Body of pancreas (tissue), 4 donors: ENCODE measurements around the gene BTBD9. TPM values are rescaled to one million over a fixed set of nuclear protein-coding genes. Genes with fewer than 3 reads are reported as not detected.

Experiments used
- ATAC-seq: fragments of 150-250 bp; one replicate; pipeline ENCODE4 v1.9.1; 2016
- DNase-seq, 4 donors: peaks; one replicate each; pipeline ENCODE4 v3.0.0-alpha.2; 2019
- H3K27ac ChIP-seq, 4 donors: fragments of 200-600 bp; sonication (generic); 1 replicate in 3 of 4; 2 replicates in 1 of 4; pipeline versions ENCODE4 v1.5.1 to v1.6.1; 2016 to 2019; ENCODE audit warnings: mild to moderate bottlenecking in 1 of 4, mixed read lengths in 1 of 4, moderate library complexity in 1 of 4
- H3K27me3 ChIP-seq, 2 donors: fragments of 200-600 bp; sonication (generic); one replicate each; pipeline ENCODE4 v1.6.0; 2016; ENCODE audit warnings: mild to moderate bottlenecking in 1 of 2
- H3K36me3 ChIP-seq, 2 donors: fragments of 200-600 bp; sonication (generic); replicated peaks in 1 of 2; 2 replicates each; pipeline ENCODE4 v1.5.1; 2016; ENCODE audit warnings: low read depth in 2 of 2; ENCODE audit not compliant: insufficient read depth in 1 of 2
- H3K4me1 ChIP-seq: fragments of 200-600 bp; sonication (generic); one replicate; pipeline ENCODE4 v1.6.0; 2016
- H3K4me3 ChIP-seq, 2 donors: fragments of 200-600 bp; sonication (generic); 1 replicate in 1 of 2; 2 replicates in 1 of 2; pipeline ENCODE4 v1.5.1; 2016 to 2019
- H3K9me3 ChIP-seq, 3 donors: fragments of 200-600 bp; sonication (generic); 1 replicate in 2 of 3; 2 replicates in 1 of 3; pipeline ENCODE4 v1.5.1; 2016
- CTCF ChIP-seq, 7 experiments: fragments of 450-650 bp in 4 of 7; fragments of 200-600 bp in 3 of 7; sonication (generic) in 3 of 7; IDR thresholded peaks; one replicate each; pipeline ENCODE4 v1.5.1; 2016 to 2019; ENCODE audit warnings: antibody characterized with exemption in 7 of 7
- POLR2A ChIP-seq, 3 donors: fragments of 450-650 bp; IDR thresholded peaks; one replicate each; pipeline ENCODE4 v1.6.1; 2016; ENCODE audit warnings: antibody characterized with exemption in 3 of 3, mild to moderate bottlenecking in 2 of 3
- WGBS, 2 donors: methylation state at CpG; one replicate each; pipeline ENCODE4 v1.1.5; 2017; 5-methylcytosine and 5-hydroxymethylcytosine counted together
- intact Hi-C: fragments of 100-400 bp; cut with DNase I; formaldehyde crosslinking; loops from one replicate; pipeline ENCODE4 v1.15.1; 2023
- total RNA-seq, 2 donors: library from RNA; depleted of rRNA; stranded (reverse); fragments of >200 nt; gene quantifications; one replicate each; pipeline ENCODE4 v1.1.0, GENCODE V29; 2016

BTBD9 gene
- total RNA-seq, 2 donors from 2014 or later = 11.9 to 29.3 TPM

GRCh38 chr6:38678178-38678760 is 38.5 kb upstream of the BTBD9 start:
- peaks cover 14% of the 10 kb centered on the region for H3K4me1 ChIP-seq
- ATAC-seq (no peak), DNase-seq (no peak)
- H3K4me3 ChIP-seq = no peak overlapping the region
- peaks cover 0 to 3% of the 10 kb centered on the region in 2 donors for H3K36me3 ChIP-seq
- no peaks in the 10 kb centered on the region for H3K27me3 ChIP-seq
- no peaks in the 10 kb centered on the region for H3K9me3 ChIP-seq
- no peak overlapping the region for H3K27ac ChIP-seq
- intact Hi-C loops = no loop called here
- TF ChIP-seq CTCF (IDR thresholded peaks at IDR 0.05) = no peak
- no peak for TF ChIP-seq POLR2A (IDR thresholded peaks at IDR 0.05)
- 91 to 97% methylated on average over 7 of the region's 7 CpGs for WGBS, 2 donors

- intact Hi-C loops = no loop called here
- peak overlapping the region in 2 of 4 donors; percentile 0 to 16 for H3K27ac ChIP-seq
- DNase-seq = no peak
Observed at GRCh38 chr6:38676974-38677544, 37.3 kb upstream of the BTBD9 start.

GRCh38 chr6:38676236-38676973 is 36.7 kb upstream of the BTBD9 start:
- no peak for TF ChIP-seq CTCF (IDR thresholded peaks at IDR 0.05)
- TF ChIP-seq POLR2A (IDR thresholded peaks at IDR 0.05) = no peak
- no peaks in the 10 kb centered on the region for H3K9me3 ChIP-seq
- intact Hi-C loops = no loop called here
- WGBS, 2 donors = 24 to 27% methylated on average over 2 of the region's 2 CpGs
- peaks cover 14% of the 10 kb centered on the region for H3K4me1 ChIP-seq
- ATAC-seq (no peak), DNase-seq (no peak)
- H3K4me3 ChIP-seq = no peak overlapping the region
- H3K27me3 ChIP-seq = no peaks in the 10 kb centered on the region
- H3K36me3 ChIP-seq = no peaks in the 10 kb centered on the region
- peak overlapping the region in 3 of 4 donors; percentile 0 to 16 (median 15) for H3K27ac ChIP-seq

More at GRCh38 chr6:38676974-38677544, 37.3 kb upstream of the BTBD9 start:
- TF ChIP-seq CTCF (IDR thresholded peaks at IDR 0.05) (no peak), POLR2A (IDR thresholded peaks at IDR 0.05) (no peak)
- Histone ChIP-seq H3K4me3 (no peak overlapping the region), H3K4me1 (peaks cover 14% of the 10 kb centered on the region), H3K36me3 (no peaks in the 10 kb centered on the region), H3K9me3 (no peaks in the 10 kb centered on the region), H3K27me3 (no peaks in the 10 kb centered on the region)
- 6 to 10% methylated on average over 1 of the region's 1 CpG for WGBS, 2 donors
- ATAC-seq = no peak

- 13 to 14% methylated on average over 9 of the region's 9 CpGs for WGBS, 2 donors
- H3K27me3 ChIP-seq = no peaks in the 10 kb centered on the region
- no peak for ATAC-seq
- H3K4me3 ChIP-seq = no peak overlapping the region
- intact Hi-C loops = no loop called here
- no peaks in the 10 kb centered on the region for H3K36me3 ChIP-seq
- H3K27ac ChIP-seq = no peak overlapping the region
- H3K9me3 ChIP-seq = no peaks in the 10 kb centered on the region
- TF ChIP-seq POLR2A (IDR thresholded peaks at IDR 0.05) = no peak
- TF ChIP-seq CTCF (IDR thresholded peaks at IDR 0.05) = no peak
- H3K4me1 ChIP-seq = peaks cover 14% of the 10 kb centered on the region
- DNase-seq = peak in 2 of 4 donors; percentile 14 to 18
Observed at GRCh38 chr6:38673397-38674165, 33.9 kb upstream of the BTBD9 start.
